Testis (tissue), 3 donors: Measurements from ENCODE around the gene CENPX. TPM values are rescaled to one million over a fixed set of nuclear protein-coding genes. Genes with fewer than 3 reads are reported as not detected.

Source experiments
- DNase-seq: peaks from one replicate; pipeline ENCODE4 v3.0.0-alpha.2; 2019
- H3K27ac ChIP-seq, 2 donors: fragments of 200-600 bp; sonication (generic); one replicate each; pipeline ENCODE4 v1.5.1; 2019
- H3K27me3 ChIP-seq: fragments of 200-600 bp; sonication (generic); one replicate; pipeline ENCODE4 v1.5.1; 2019
- H3K36me3 ChIP-seq: fragments of 200-600 bp; sonication (generic); one replicate; pipeline ENCODE4 v1.5.1; 2017; ENCODE audit warnings: low read depth; ENCODE audit errors: missing control alignments
- H3K4me1 ChIP-seq: fragments of 200-600 bp; sonication (generic); one replicate; pipeline ENCODE4 v1.5.1; 2019
- H3K4me3 ChIP-seq, 2 donors: fragments of 200-600 bp; sonication (generic); one replicate each; pipeline ENCODE4 v1.5.1; 2017 to 2019
- H3K9me3 ChIP-seq: fragments of 200-600 bp; sonication (generic); one replicate; pipeline ENCODE4 v1.5.1; 2017
- CTCF ChIP-seq, 3 experiments: fragments of 450-650 bp in 2 of 3; fragments of 200-600 bp in 1 of 3; sonication (generic) in 1 of 3; IDR thresholded peaks; one replicate each; pipeline ENCODE4 v1.5.1; 2016 to 2019; ENCODE audit warnings: antibody characterized with exemption in 3 of 3, mild to moderate bottlenecking in 2 of 3, moderate library complexity in 1 of 3
- POLR2A ChIP-seq: fragments of 450-650 bp; IDR thresholded peaks from one replicate; pipeline ENCODE4 v1.6.1; 2017; ENCODE audit warnings: antibody characterized with exemption, mild to moderate bottlenecking, moderate library complexity
- WGBS, 2 donors: methylation state at CpG; one replicate each; pipeline ENCODE4 v1.1.5; 2018; 5-methylcytosine and 5-hydroxymethylcytosine counted together
- intact Hi-C: fragments of 100-400 bp; cut with DNase I; formaldehyde crosslinking; loops from one replicate; pipeline ENCODE4 v1.15.1; 2023; ENCODE audit warnings: low total_unique reads
- polyA plus RNA-seq: library from polyadenylated mRNA; stranded (reverse); fragments of 350-450 nt; fragmentation: Illumina TruSeq; extraction: RNeasy Lipid Tissue Mini Kit (QIAGEN cat#74804); gene quantifications from one replicate; pipeline ENCODE4 v1.2.3, GENCODE V29; 2014; ENCODE audit warnings: low read depth, low replicate concordance; ENCODE audit not compliant: insufficient read depth
- total RNA-seq, 2 donors: library from RNA; depleted of rRNA; stranded (reverse); fragments of >200 nt; gene quantifications; one replicate each; pipeline ENCODE4 v1.2.3, GENCODE V29; 2016

Gene CENPX
- total and polyA plus RNA-seq, 3 donors from 2014 or later, result 43.0 to 51.8 (median 43.5) TPM

- no peak for DNase-seq
- 92 to 95% methylated on average over 12 of the region's 12 CpGs for WGBS, 2 donors
- H3K4me1 ChIP-seq, result no peaks in the 10 kb centered on the region
Observed at GRCh38 chr17:81999587-81999975, 23.1 kb downstream of the CENPX start.

DNA sequence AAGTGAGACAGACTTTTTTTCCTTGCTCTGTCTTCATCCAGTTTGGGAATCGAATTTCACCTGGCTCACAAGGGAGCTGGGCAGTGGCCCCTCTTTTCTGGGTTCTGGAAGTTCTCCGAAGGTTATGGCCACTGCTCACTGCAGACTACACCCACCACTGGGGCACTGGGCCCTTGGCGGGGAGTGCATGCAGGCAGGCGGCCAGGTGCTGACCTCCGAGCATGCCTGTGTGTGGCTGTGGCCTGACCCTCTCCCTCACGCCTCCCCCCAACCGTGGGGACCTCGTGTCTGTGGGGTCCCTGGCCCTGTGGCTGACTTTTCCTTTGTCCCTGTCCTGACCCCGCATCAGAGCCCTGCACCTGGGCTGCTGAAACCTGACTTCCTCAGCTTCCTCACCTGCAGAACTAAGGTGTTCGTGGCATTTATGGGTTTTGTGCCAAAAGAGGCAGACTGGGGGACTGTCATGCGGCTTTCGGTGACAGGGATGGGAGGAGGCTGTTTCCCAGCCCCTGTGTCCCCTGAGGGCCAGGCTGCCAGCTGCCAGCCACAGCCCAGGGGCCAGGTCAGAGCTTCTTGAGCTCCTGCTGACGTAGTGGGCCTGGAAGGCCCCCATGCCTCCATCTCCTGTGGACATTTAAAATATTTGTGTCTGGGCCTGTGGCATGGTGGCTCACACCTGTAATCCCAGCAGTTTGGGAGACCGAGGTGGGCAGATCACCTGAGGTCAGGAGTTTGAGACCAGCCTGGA lies 23.8 kb downstream of the CENPX start:
- Histone ChIP-seq H3K36me3 (no peaks in the 10 kb centered on the region), H3K4me3 (no peak overlapping the region), H3K27me3 (no peaks in the 10 kb centered on the region), H3K9me3 (no peaks in the 10 kb centered on the region), H3K27ac (no peak overlapping the region), H3K4me1 (no peaks in the 10 kb centered on the region)
- WGBS, 2 donors, result 89 to 92% methylated on average over 9 to 14 of the region's 14 CpGs
- intact Hi-C loops, result no loop called here
- DNase-seq, result no peak
- TF ChIP-seq POLR2A (no peak), CTCF (IDR thresholded peaks at IDR 0.05) (no peak)

More at GRCh38 chr17:81999587-81999975, 23.1 kb downstream of the CENPX start:
- intact Hi-C loops, result no loop called here
- Histone ChIP-seq H3K9me3 (no peaks in the 10 kb centered on the region), H3K27ac (no peak overlapping the region), H3K36me3 (no peaks in the 10 kb centered on the region), H3K4me3 (no peak overlapping the region), H3K27me3 (no peaks in the 10 kb centered on the region)
- no peak for TF ChIP-seq POLR2A
- no peak for TF ChIP-seq CTCF (IDR thresholded peaks at IDR 0.05)

- no peaks in the 10 kb centered on the region for H3K4me1 ChIP-seq
Observed at GRCh38 chr17:81998212-81998611, 24.5 kb downstream of the CENPX start.

DNA sequence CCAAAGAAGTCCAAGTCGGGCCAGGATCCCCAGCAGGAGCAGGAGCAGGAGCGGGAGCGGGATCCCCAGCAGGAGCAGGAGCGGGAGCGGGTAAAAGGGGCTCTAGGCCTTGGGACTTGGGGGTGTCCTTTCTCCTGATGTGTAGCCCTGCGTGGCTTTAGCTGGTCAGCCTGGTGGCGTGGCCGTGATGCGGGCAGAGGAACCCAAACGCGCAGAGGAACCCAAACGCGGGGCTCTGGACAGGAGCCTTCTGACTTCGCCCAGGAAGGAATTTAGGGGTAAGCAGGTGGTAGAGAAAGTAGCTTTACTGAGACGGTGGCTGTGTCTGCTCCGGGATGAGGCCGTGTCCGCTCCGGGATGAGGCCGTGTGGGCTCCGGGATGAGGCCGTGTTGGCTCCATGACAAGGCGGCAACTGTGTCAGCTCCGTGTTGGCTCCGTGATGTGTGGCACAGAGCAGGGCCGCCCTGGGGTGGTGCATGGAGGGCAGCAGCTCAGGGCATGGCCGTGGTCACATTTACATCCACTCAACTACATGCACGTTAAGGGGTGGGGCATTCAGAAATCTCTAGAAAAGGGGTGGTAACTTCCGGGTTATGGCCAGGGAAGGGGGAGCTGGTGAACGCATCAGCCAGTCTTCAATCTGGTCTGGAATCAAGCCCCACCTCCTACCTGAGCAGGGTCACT lies 25.8 kb downstream of the CENPX start:
- Histone ChIP-seq H3K4me3 (no peak overlapping the region), H3K27me3 (no peaks in the 10 kb centered on the region), H3K27ac (no peak overlapping the region), H3K36me3 (no peaks in the 10 kb centered on the region), H3K4me1 (no peaks in the 10 kb centered on the region), H3K9me3 (no peaks in the 10 kb centered on the region)
- no peak for DNase-seq
- TF ChIP-seq CTCF (IDR thresholded peaks at IDR 0.05), result no peak
- TF ChIP-seq POLR2A, result no peak
- 93 to 96% methylated on average over 29 to 30 of the region's 30 CpGs for WGBS, 2 donors
- intact Hi-C loops, result no loop called here

More at GRCh38 chr17:81998212-81998611, 24.5 kb downstream of the CENPX start:
- H3K4me3 ChIP-seq, result no peak overlapping the region
- intact Hi-C loops, result no loop called here
- H3K27me3 ChIP-seq, result no peaks in the 10 kb centered on the region
- H3K36me3 ChIP-seq, result no peaks in the 10 kb centered on the region
- 59 to 77% methylated on average over 7 of the region's 7 CpGs for WGBS, 2 donors
- no peak overlapping the region for H3K27ac ChIP-seq
- no peak for DNase-seq
- TF ChIP-seq CTCF (IDR thresholded peaks at IDR 0.05) (no peak), POLR2A (no peak)
- no peaks in the 10 kb centered on the region for H3K9me3 ChIP-seq
